ENCODE data around the gene BARHL2.

GRCh38 chr1:90712153-90712856 is 4.8 kb downstream of the BARHL2 start:
- TF ChIP-seq CTCF (conservative IDR thresholded peaks at IDR 0.05; ENCODE audit: low read depth, low read length) (no peak), SMC3 (IDR thresholded peaks at IDR 0.05; ENCODE audit: low read depth, low read length) (no peak), RCOR1 (IDR thresholded peaks at IDR 0.05; ENCODE audit: insufficient replicate concordance, low read length) (no peak), USF2 (IDR thresholded peaks at IDR 0.05; ENCODE audit: low read depth, low read length) (no peak), RFX5 (IDR thresholded peaks at IDR 0.05; ENCODE audit: low read depth, low read length) (no peak), POLR2A (IDR thresholded peaks at IDR 0.05; ENCODE audit: low read depth, low read length) (no peak), RAD21 (IDR thresholded peaks at IDR 0.05; ENCODE audit: low read length) (no peak), MXI1 (IDR thresholded peaks at IDR 0.05; ENCODE audit: borderline replicate concordance, low read depth, low read length) (no peak), CHD1 (IDR thresholded peaks at IDR 0.05; ENCODE audit: low read depth, low read length) (no peak), CEBPB (IDR thresholded peaks at IDR 0.05; ENCODE audit: low read depth, low read length) (no peak), NFE2L2 (IDR thresholded peaks at IDR 0.05; ENCODE audit: low read depth, low read length) (no peak), FOS (IDR thresholded peaks at IDR 0.05; ENCODE audit: low read depth, low read length) (no peak)

Measured in IMR-90 (cell line).